GM12878 (cell line): ENCODE data around the gene SEMA4A. TPM values are rescaled to one million over a fixed set of nuclear protein-coding genes. Genes with fewer than 3 reads are reported as not detected.

ENCODE experiments used
- ATAC-seq: fragments of 200-7000 bp; cut with Tn5 transposase; 3 replicates; pipeline ENCODE4 v1.9.1; 2020; ENCODE audit warnings: mild to moderate bottlenecking, moderate library complexity
- BruUV-seq: library from RNA; stranded (reverse); fragments of 400-500 nt; replicated peaks from 2 replicates; lab custom pipeline; 2021; lab: Mats Ljungman, UMichigan
- CTCF ChIA-PET: fragments of 300-600 bp; sonication (Branson Sonifier 250); formaldehyde crosslinking; extraction: SDS; loops from one replicate; lab custom pipeline; 2021; ENCODE audit warnings: inconsistent platforms; lab: Yijun Ruan, JAX
- POLR2A ChIA-PET: fragments of 350-600 bp; formaldehyde crosslinking; extraction: SDS; loops from one replicate; lab custom pipeline; 2021; ENCODE audit warnings: inconsistent platforms; lab: Charles Lee
- RAD21 ChIA-PET: fragments of 300-600 bp; sonication (Branson Sonifier 250); formaldehyde crosslinking; loops from one replicate; lab custom pipeline; 2023; ENCODE audit warnings: antibody characterized with exemption; ENCODE audit not compliant: unreplicated experiment; lab: Charles Lee
- SMC1A ChIA-PET: fragments of 300-600 bp; sonication (Branson Sonifier 250); formaldehyde crosslinking; loops from one replicate; lab custom pipeline; 2023; ENCODE audit not compliant: unreplicated experiment, uncharacterized antibody; lab: Charles Lee
- DNase-seq: peaks from one replicate; pipeline ENCODE4 v3.0.0-alpha.2; 2011; ENCODE audit warnings: low read depth, low spot score
- FAIRE-seq: peaks from 3 replicates; lab custom pipeline; 2011; peaks lifted over from hg19 to GRCh38; lab: Jason Lieb, UNC
- H2AFZ ChIP-seq: 2 replicates; pipeline ENCODE4 v1.6.0; 2011; ENCODE audit warnings: low read depth, low read length, control low read depth; ENCODE audit not compliant: control insufficient read depth
- H3K27ac ChIP-seq: 2 replicates; pipeline ENCODE4 v1.5.1; 2011; ENCODE audit warnings: control low read depth; ENCODE audit not compliant: control insufficient read depth, insufficient read depth
- H3K27me3 ChIP-seq, 2 experiments: replicated peaks in 1 of 2; 2 replicates each; pipeline versions ENCODE4 v1.6.0 to v1.6.1; 2011; ENCODE audit warnings: low read length in 1 of 2; ENCODE audit not compliant: control insufficient read depth in 2 of 2, insufficient read depth in 2 of 2
- H3K36me3 ChIP-seq, 2 experiments: 2 replicates each; pipeline ENCODE4 v1.5.1; 2011; ENCODE audit warnings: low read length in 1 of 2; ENCODE audit not compliant: control insufficient read depth in 2 of 2, insufficient read depth in 2 of 2
- H3K4me1 ChIP-seq: 2 replicates; pipeline ENCODE4 v1.6.1; 2011; ENCODE audit warnings: mild to moderate bottlenecking, low read length, moderate library complexity, mixed read lengths; ENCODE audit not compliant: control insufficient read depth, insufficient read depth
- H3K4me2 ChIP-seq: 2 replicates; pipeline ENCODE4 v1.6.0; 2011; ENCODE audit warnings: control low read depth; ENCODE audit not compliant: control insufficient read depth, insufficient read depth
- H3K4me3 ChIP-seq: fragments of 200-600 bp; sonication (generic); 2 replicates; pipeline ENCODE4 v1.5.1; 2016
- H3K79me2 ChIP-seq: 2 replicates; pipeline ENCODE4 v1.6.0; 2011; ENCODE audit warnings: low read length; ENCODE audit not compliant: control insufficient read depth, insufficient read depth
- H3K9ac ChIP-seq: 2 replicates; pipeline ENCODE4 v1.8.0; 2011; ENCODE audit warnings: low read length, control low read depth, mixed read lengths; ENCODE audit not compliant: control insufficient read depth, insufficient read depth
- H3K9me3 ChIP-seq: replicated peaks from 3 replicates; pipeline ENCODE4 v1.5.1; 2011; ENCODE audit warnings: mild to moderate bottlenecking, low read length; ENCODE audit not compliant: control insufficient read depth, insufficient read depth
- H4K20me1 ChIP-seq: 2 replicates; pipeline ENCODE4 v1.6.0; 2011; ENCODE audit not compliant: control insufficient read depth, insufficient read depth
- BCL3 ChIP-seq: IDR thresholded peaks from 2 replicates; pipeline ENCODE4 v1.6.1; 2011; ENCODE audit warnings: borderline replicate concordance, low read depth, mild to moderate bottlenecking, moderate library complexity, low read length; ENCODE audit not compliant: insufficient read depth, poor library complexity, severe bottlenecking
- BRCA1 ChIP-seq: IDR thresholded peaks from 2 replicates; pipeline ENCODE4 v1.6.1; 2011; ENCODE audit warnings: low read depth, low read length, improper control_type of control experiment
- CEBPB ChIP-seq, 2 experiments: fragments of 150-350 bp in 1 of 2; IDR thresholded peaks; 2 replicates each; pipeline ENCODE4 v1.6.1; 2012 to 2014; ENCODE audit warnings: low read depth in 2 of 2, low read length in 2 of 2, borderline replicate concordance in 1 of 2, inconsistent platforms in 1 of 2
- NFXL1 ChIP-seq: fragments of 450-650 bp; IDR thresholded peaks from 2 replicates; pipeline ENCODE4 v1.6.1; 2017; ENCODE audit warnings: antibody characterized with exemption, mild to moderate bottlenecking, borderline replicate concordance
- ZNF24 ChIP-seq: fragments of 450-650 bp; IDR thresholded peaks from 2 replicates; pipeline ENCODE4 v1.6.1; 2017; ENCODE audit warnings: antibody characterized with exemption, mild to moderate bottlenecking
- WGBS: methylation state at CpG from one replicate; pipeline ENCODE4 v1.1.6; 2016; ENCODE audit warnings: low lambda C conversion rate; ENCODE audit not compliant: insufficient replicate concordance, insufficient coverage; ENCODE audit errors: missing lambda C conversion rate; 5-methylcytosine and 5-hydroxymethylcytosine counted together
- in situ Hi-C: fragments of 300-500 bp; cut with MboI; formaldehyde crosslinking; loops from 9 replicates; pipeline ENCODE4 v1.14.3; 2018; ENCODE audit warnings: mixed read lengths
- intact Hi-C: fragments of 100-400 bp; cut with micrococcal nuclease; formaldehyde crosslinking; loops from one replicate; pipeline ENCODE4 v1.14.2; 2022; ENCODE audit not compliant: unreplicated experiment
- polyA plus RNA-seq, 11 experiments: library from polyadenylated mRNA; depleted of rRNA in 4 of 11; unstranded in 6 of 11; stranded (reverse) in 5 of 11; fragments of >200 nt; fragmentation: Nextera tagmentation in 4 of 11; fragmentation: Illumina TruSeq in 1 of 11; extraction: Ambion mirVana in 4 of 11; extraction: Trizol in 1 of 11; gene quantifications; 1 replicate in 1 of 11; 2 replicates in 10 of 11; pipeline versions ENCODE4 v1.2.1 to v1.2.3, GENCODE V29; 2011 to 2016; ENCODE audit warnings: inconsistent platforms in 2 of 11, missing spikeins in 2 of 11, low read depth in 1 of 11
- total RNA-seq, 4 experiments: library from RNA; depleted of rRNA in 3 of 4; stranded (reverse); fragments of >200 nt in 3 of 4; fragmentation: Illumina TruSeq in 1 of 4; extraction: Trizol in 1 of 4; gene quantifications; 2 replicates each; pipeline versions ENCODE4 v1.2.1 to v1.2.3, GENCODE V29; 2013 to 2021
- TF ChIP-seq, protein P1 (sequence below): IDR thresholded peaks from 2 replicates; pipeline ENCODE4 v1.6.1; 2011; ENCODE audit warnings: borderline replicate concordance, low read depth, mild to moderate bottlenecking, moderate library complexity, mixed read lengths, low read length; ENCODE audit not compliant: insufficient read depth; ENCODE audit errors: extremely low read length

The SEMA4A gene
- total and polyA plus RNA-seq, 10 of the 15 experiments (the other 5 are each of a cell fraction or from before 2014, with no cell fraction given) = 2.6 to 64.2 (median 32.8) TPM

- Histone ChIP-seq H3K27me3 (no peaks in the 10 kb centered on the region), H3K9ac (no peak overlapping the region), H3K36me3 (peaks cover 0 to 2% of the 10 kb centered on the region in 2 experiments; a peak in 2 of 4 replicates), H4K20me1 (no peaks in the 10 kb centered on the region), H3K4me2 (no peak overlapping the region), H2AFZ (no peak overlapping the region), H3K27ac (no peak overlapping the region), H3K4me3 (no peak overlapping the region), H3K9me3 (no peaks in the 10 kb centered on the region), H3K79me2 (no peaks in the 10 kb centered on the region), H3K4me1 (peaks cover 31% of the 10 kb centered on the region)
- in situ Hi-C loops (loop anchor here (5.0 kb wide), 1 partner anchor 173 kb away; no protein-coding TSS in a partner anchor), intact Hi-C loops (no loop called here)
- no peak for ATAC-seq
- BruUV-seq = no TSS peak
- no peak for DNase-seq
- no peak for TF ChIP-seq BCL3
- TF ChIP-seq, protein P1, sequence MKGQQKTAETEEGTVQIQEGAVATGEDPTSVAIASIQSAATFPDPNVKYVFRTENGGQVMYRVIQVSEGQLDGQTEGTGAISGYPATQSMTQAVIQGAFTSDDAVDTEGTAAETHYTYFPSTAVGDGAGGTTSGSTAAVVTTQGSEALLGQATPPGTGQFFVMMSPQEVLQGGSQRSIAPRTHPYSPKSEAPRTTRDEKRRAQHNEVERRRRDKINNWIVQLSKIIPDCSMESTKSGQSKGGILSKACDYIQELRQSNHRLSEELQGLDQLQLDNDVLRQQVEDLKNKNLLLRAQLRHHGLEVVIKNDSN = no peak
- no peak for TF ChIP-seq ZNF24
- no peak for TF ChIP-seq CEBPB (IDR thresholded peaks at IDR 0.05; ENCODE audit: borderline replicate concordance in 1 of 2, low read depth in 2 of 2, low read length in 2 of 2)
- TF ChIP-seq NFXL1 = no peak
- TF ChIP-seq BRCA1 = no peak
- RAD21 ChIA-PET = interaction anchor here (17.9 kb wide), 1 partner anchor 82 kb away, joined by 361 read pairs; no protein-coding TSS in a partner anchor
- POLR2A ChIA-PET = interaction anchor here (9.0 kb wide), 1 partner anchor 81 kb away, joined by 84 read pairs; no protein-coding TSS in a partner anchor
- FAIRE-seq = no peak
- 76% methylated on average over 11 of the region's 11 CpGs for WGBS
- SMC1A ChIA-PET = interaction anchor here (0.8 to 22.3 kb wide), 5 partner anchors 10 to 174 kb away, joined by 3 to 411 read pairs (median 3); no protein-coding TSS in a partner anchor
- CTCF ChIA-PET = interaction anchor here (0.6 to 16.8 kb wide), 10 partner anchors 12 to 237 kb away, joined by 3 to 502 read pairs (median 3); partner anchors contain the start of gene PMF1
Measured at GRCh38 chr1:156143765-156144489, 9.5 kb upstream of the SEMA4A start.
